Caco-2 (cell line): Measurements from ENCODE around the gene GABRE. TPM values are rescaled to one million over a fixed set of nuclear protein-coding genes. Genes with fewer than 3 reads are reported as not detected.

Experiments used
- BruUV-seq: library from RNA; stranded (reverse); fragments of 400-500 nt; replicated peaks from 2 replicates; lab custom pipeline; 2021; lab: Mats Ljungman, UMichigan
- CTCF ChIA-PET: fragments of 300-600 bp; sonication (Branson Sonifier 250); formaldehyde crosslinking; loops from one replicate; lab custom pipeline; 2022; ENCODE audit warnings: antibody characterized with exemption; lab: Charles Lee
- POLR2A ChIA-PET: fragments of 300-600 bp; sonication (Branson Sonifier 250); formaldehyde crosslinking; loops from one replicate; lab custom pipeline; 2022; ENCODE audit warnings: antibody characterized with exemption; lab: Charles Lee
- DNase-seq, 2 experiments: peaks; one replicate each; pipeline versions ENCODE4 v3.0.0 to v3.0.0-alpha.2; 2020 to 2022
- H3K27me3 ChIP-seq: replicated peaks from 2 replicates; pipeline ENCODE4 v1.6.0; 2011; ENCODE audit warnings: low read length; ENCODE audit not compliant: control insufficient read depth, insufficient read depth
- H3K36me3 ChIP-seq: 2 replicates; pipeline ENCODE4 v1.5.1; 2011; ENCODE audit warnings: low read length; ENCODE audit not compliant: control insufficient read depth, insufficient read depth
- H3K4me1 ChIP-seq: fragments of 250-450 bp; sonication (Bioruptor Pico); 2 replicates; pipeline ENCODE4 v1.5.1; 2020; ENCODE audit warnings: mild to moderate bottlenecking
- H3K4me3 ChIP-seq: 2 replicates; pipeline ENCODE4 v1.5.1; 2011; ENCODE audit warnings: low read depth, mild to moderate bottlenecking, control low read depth, low read length
- H3K9me3 ChIP-seq: fragments of 250-450 bp; sonication (Bioruptor Pico); 2 replicates; pipeline ENCODE4 v1.5.1; 2020; ENCODE audit warnings: mild to moderate bottlenecking, moderate library complexity
- H3K27ac Mint-ChIP-seq: one replicate; pipeline ENCODE4 v1.8.0; 2022; ENCODE audit warnings: mixed read lengths; ENCODE audit not compliant: unreplicated experiment
- H3K27me3 Mint-ChIP-seq: one replicate; pipeline ENCODE4 v1.8.0; 2022; ENCODE audit warnings: mixed read lengths; ENCODE audit not compliant: insufficient read depth, unreplicated experiment
- H3K36me3 Mint-ChIP-seq: one replicate; pipeline ENCODE4 v1.8.0; 2022; ENCODE audit warnings: mild to moderate bottlenecking, mixed read lengths; ENCODE audit not compliant: insufficient read depth, unreplicated experiment
- H3K4me1 Mint-ChIP-seq: one replicate; pipeline ENCODE4 v1.8.0; 2022; ENCODE audit warnings: low read depth, mixed read lengths; ENCODE audit not compliant: unreplicated experiment
- H3K4me3 Mint-ChIP-seq: one replicate; pipeline ENCODE4 v1.8.0; 2022; ENCODE audit warnings: mild to moderate bottlenecking, moderate library complexity, mixed read lengths; ENCODE audit not compliant: unreplicated experiment
- H3K9me3 Mint-ChIP-seq: one replicate; pipeline ENCODE4 v1.8.0; 2022; ENCODE audit warnings: mixed read lengths; ENCODE audit not compliant: unreplicated experiment
- intact Hi-C: fragments of 100-400 bp; cut with micrococcal nuclease; formaldehyde crosslinking; loops from one replicate; pipeline ENCODE4 v1.10.0; 2022; ENCODE audit not compliant: unreplicated experiment
- microRNA-seq: library from miRNA; unstranded; fragments of <30 nt; microRNA quantifications from one replicate; pipeline ENCODE4 v1.2.0, GENCODE V29; 2022
- total RNA-seq: library from RNA; stranded (reverse); gene quantifications from 2 replicates; pipeline ENCODE4 v1.2.3, GENCODE V29; 2022
- TF ChIP-seq, protein P1 (sequence below), 2 experiments: fragments of 200-600 bp in 1 of 2; IDR thresholded peaks; 1 replicate in 1 of 2; 2 replicates in 1 of 2; pipeline versions ENCODE4 v1.5.1 to v1.8.0; 2011 to 2022; ENCODE audit warnings: antibody characterized with exemption in 1 of 2, control low read depth in 1 of 2, inconsistent platforms in 1 of 2, low read depth in 1 of 2, low read length in 1 of 2, mild to moderate bottlenecking in 1 of 2, moderate library complexity in 1 of 2; ENCODE audit not compliant: insufficient read depth in 1 of 2, severe bottlenecking in 1 of 2, unreplicated experiment in 1 of 2

GABRE gene
- total RNA-seq, 1 experiment from 2014 or later = 40.4 TPM

- H3K9me3 ChIP-seq = no peaks in the 10 kb centered on the region
- no peaks in the 10 kb centered on the region for H3K27me3 Mint-ChIP-seq
- BruUV-seq = no TSS peak
- ChIA-PET CTCF (no interaction called here), POLR2A (no interaction called here)
- 0 out of 2 replicates have a peak, but pooled peaks cover 8% of the 10 kb centered on the region for H3K4me1 ChIP-seq
- DNase-seq = no peak
- no peaks in the 10 kb centered on the region for H3K4me1 Mint-ChIP-seq
- H3K36me3 ChIP-seq = no peaks in the 10 kb centered on the region
- H3K27me3 ChIP-seq = no peaks in the 10 kb centered on the region
- H3K9me3 Mint-ChIP-seq = no peaks in the 10 kb centered on the region
- no peaks in the 10 kb centered on the region for H3K36me3 Mint-ChIP-seq
- no peak overlapping the region for H3K4me3 Mint-ChIP-seq
- intact Hi-C loops = no loop called here
- H3K4me3 ChIP-seq = no peak overlapping the region
- H3K27ac Mint-ChIP-seq = no peak overlapping the region
- TF ChIP-seq, protein P1, sequence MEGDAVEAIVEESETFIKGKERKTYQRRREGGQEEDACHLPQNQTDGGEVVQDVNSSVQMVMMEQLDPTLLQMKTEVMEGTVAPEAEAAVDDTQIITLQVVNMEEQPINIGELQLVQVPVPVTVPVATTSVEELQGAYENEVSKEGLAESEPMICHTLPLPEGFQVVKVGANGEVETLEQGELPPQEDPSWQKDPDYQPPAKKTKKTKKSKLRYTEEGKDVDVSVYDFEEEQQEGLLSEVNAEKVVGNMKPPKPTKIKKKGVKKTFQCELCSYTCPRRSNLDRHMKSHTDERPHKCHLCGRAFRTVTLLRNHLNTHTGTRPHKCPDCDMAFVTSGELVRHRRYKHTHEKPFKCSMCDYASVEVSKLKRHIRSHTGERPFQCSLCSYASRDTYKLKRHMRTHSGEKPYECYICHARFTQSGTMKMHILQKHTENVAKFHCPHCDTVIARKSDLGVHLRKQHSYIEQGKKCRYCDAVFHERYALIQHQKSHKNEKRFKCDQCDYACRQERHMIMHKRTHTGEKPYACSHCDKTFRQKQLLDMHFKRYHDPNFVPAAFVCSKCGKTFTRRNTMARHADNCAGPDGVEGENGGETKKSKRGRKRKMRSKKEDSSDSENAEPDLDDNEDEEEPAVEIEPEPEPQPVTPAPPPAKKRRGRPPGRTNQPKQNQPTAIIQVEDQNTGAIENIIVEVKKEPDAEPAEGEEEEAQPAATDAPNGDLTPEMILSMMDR (IDR thresholded peaks at IDR 0.05; ENCODE audit: insufficient read depth in 1 of 2, low read depth in 1 of 2, low read length in 1 of 2, severe bottlenecking in 1 of 2, unreplicated experiment in 1 of 2) = no peak
These were observed 69.5 kb downstream of the GABRE start for GRCh38 chrX:151904989-151905388.

Small RNA genes within 50 kb of the gene (microRNA-seq; reads per million reads assigned to microRNA genes)
- gene MIR224 = 1,624 reads per million, percentile 91 among the genes with 10 or more reads in this experiment
- 872 reads per million, percentile 86 among the genes with 10 or more reads in this experiment for gene MIR452

Other genes starting within 250 kb of the GABRE start
- not detected in 2 replicates for gene CNGA2, start 239.9 kb downstream of the GABRE start, total RNA-seq
- gene MAGEA4, start 61.8 kb downstream of the GABRE start, total RNA-seq = not detected in 2 replicates
- gene MAGEA10, start 163.9 kb upstream of the GABRE start, total RNA-seq = not detected in 2 replicates